HFFc6 (cell line): ENCODE data around the gene BCAS4. TPM values are rescaled to one million over a fixed set of nuclear protein-coding genes. Genes with fewer than 3 reads are reported as not detected.
"Not testable (repeated sequence)": the region's sequence is repeated elsewhere in the genome, so short reads cannot be mapped to it uniquely, and the experiment has no call there.

Experiments
- DNase-seq: peaks from one replicate; pipeline ENCODE4 v3.0.0-alpha.2; 2018
- H3K27ac Mint-ChIP-seq: 2 replicates; pipeline ENCODE4 v1.8.0; 2020; ENCODE audit warnings: mild to moderate bottlenecking, mixed read lengths
- H3K27me3 Mint-ChIP-seq: 2 replicates; pipeline ENCODE4 v1.8.0; 2021; ENCODE audit warnings: mild to moderate bottlenecking, moderate library complexity, mixed read lengths; ENCODE audit not compliant: insufficient read depth
- H3K36me3 Mint-ChIP-seq: 2 replicates; pipeline ENCODE4 v1.8.0; 2021; ENCODE audit warnings: low read depth, mixed read lengths
- H3K4me1 Mint-ChIP-seq: 2 replicates; pipeline ENCODE4 v1.8.0; 2020; ENCODE audit warnings: low read depth, mixed read lengths
- H3K4me3 Mint-ChIP-seq: 2 replicates; pipeline ENCODE4 v1.8.0; 2020; ENCODE audit warnings: mild to moderate bottlenecking, moderate library complexity, mixed read lengths
- H3K9me3 Mint-ChIP-seq: 2 replicates; pipeline ENCODE4 v1.8.0; 2020; ENCODE audit warnings: mild to moderate bottlenecking, mixed read lengths
- total RNA-seq, 6 experiments: library from RNA; stranded (reverse); fragmentation: NEBNext Ultra II Directional; extraction: Animal tissue kit (Norgen Biotek cat#: 25700); gene quantifications; 2 replicates in 1 of 6; 3 replicates in 5 of 6; pipeline ENCODE4 v1.2.3, GENCODE V29; 2021
- TF ChIP-seq, protein P1 (sequence below): fragments of 200-600 bp; sonication (generic); IDR thresholded peaks from 2 replicates; pipeline ENCODE4 v1.5.0; 2021; ENCODE audit warnings: antibody characterized with exemption, mild to moderate bottlenecking

BCAS4 gene
- total RNA-seq, 6 experiments from 2014 or later, result 19.8 to 23.5 (median 21.7) TPM

DNA sequence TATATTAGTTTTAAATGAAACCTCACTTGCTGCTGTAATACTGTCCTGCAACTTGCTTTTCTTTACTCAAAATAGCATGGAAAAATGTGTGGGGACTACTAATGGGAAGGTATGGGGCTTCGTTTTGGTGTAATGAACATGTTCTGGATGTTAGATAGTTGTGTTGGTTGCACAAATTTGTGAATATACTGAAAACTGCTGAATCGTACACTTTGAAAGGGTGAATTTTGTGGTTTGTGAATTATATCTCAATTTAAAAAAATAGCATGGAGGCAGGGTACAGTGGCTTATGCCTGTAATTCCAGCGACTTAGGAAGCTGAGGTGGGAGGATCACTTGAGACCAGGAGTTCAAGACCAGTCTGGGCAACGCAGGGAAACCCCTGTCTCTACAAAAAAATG is 2.3 kb downstream of the BCAS4 start:
- H3K4me1 Mint-ChIP-seq, result peaks cover 34% of the 10 kb centered on the region
- peaks cover 2% of the 10 kb centered on the region; the same call in 1 of the 2 replicates for H3K27me3 Mint-ChIP-seq
- no peak overlapping the region for H3K4me3 Mint-ChIP-seq
- no peaks in the 10 kb centered on the region for H3K9me3 Mint-ChIP-seq
- no peak for DNase-seq
- TF ChIP-seq, protein P1, sequence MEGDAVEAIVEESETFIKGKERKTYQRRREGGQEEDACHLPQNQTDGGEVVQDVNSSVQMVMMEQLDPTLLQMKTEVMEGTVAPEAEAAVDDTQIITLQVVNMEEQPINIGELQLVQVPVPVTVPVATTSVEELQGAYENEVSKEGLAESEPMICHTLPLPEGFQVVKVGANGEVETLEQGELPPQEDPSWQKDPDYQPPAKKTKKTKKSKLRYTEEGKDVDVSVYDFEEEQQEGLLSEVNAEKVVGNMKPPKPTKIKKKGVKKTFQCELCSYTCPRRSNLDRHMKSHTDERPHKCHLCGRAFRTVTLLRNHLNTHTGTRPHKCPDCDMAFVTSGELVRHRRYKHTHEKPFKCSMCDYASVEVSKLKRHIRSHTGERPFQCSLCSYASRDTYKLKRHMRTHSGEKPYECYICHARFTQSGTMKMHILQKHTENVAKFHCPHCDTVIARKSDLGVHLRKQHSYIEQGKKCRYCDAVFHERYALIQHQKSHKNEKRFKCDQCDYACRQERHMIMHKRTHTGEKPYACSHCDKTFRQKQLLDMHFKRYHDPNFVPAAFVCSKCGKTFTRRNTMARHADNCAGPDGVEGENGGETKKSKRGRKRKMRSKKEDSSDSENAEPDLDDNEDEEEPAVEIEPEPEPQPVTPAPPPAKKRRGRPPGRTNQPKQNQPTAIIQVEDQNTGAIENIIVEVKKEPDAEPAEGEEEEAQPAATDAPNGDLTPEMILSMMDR, result no peak
- no peaks in the 10 kb centered on the region for H3K36me3 Mint-ChIP-seq
- H3K27ac Mint-ChIP-seq, result no peak overlapping the region

DNA sequence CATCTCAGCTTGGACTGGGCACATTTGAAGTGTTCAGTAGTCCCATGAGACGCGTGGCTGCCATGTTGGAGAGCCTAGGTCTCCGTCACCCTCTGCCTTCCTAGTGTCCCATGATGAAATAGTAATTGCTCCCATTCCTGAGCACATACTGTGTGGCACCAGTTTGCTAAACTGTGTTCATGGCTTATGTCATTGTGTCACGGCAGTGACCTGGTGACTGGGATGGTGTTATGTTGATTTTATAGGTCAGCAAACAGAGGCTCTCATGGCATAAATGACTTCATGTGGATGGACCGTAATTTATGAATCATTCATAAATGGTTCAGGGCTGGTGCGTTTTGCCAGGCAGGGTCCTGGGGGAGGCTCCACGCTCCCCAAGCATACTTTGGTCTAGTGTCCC is 3.8 kb downstream of the BCAS4 start:
- TF ChIP-seq, protein P1, result no peak
- Mint-ChIP-seq H3K4me3 (no peak overlapping the region; the same call in 1 of the 2 replicates), H3K27ac (peak overlapping the region; percentile 43; the same call in 1 of the 2 replicates), H3K9me3 (no peaks in the 10 kb centered on the region), H3K36me3 (no peaks in the 10 kb centered on the region), H3K4me1 (peaks cover 21% of the 10 kb centered on the region), H3K27me3 (peaks cover 2% of the 10 kb centered on the region; the same call in 1 of the 2 replicates)
- peak; percentile 46 for DNase-seq

DNA sequence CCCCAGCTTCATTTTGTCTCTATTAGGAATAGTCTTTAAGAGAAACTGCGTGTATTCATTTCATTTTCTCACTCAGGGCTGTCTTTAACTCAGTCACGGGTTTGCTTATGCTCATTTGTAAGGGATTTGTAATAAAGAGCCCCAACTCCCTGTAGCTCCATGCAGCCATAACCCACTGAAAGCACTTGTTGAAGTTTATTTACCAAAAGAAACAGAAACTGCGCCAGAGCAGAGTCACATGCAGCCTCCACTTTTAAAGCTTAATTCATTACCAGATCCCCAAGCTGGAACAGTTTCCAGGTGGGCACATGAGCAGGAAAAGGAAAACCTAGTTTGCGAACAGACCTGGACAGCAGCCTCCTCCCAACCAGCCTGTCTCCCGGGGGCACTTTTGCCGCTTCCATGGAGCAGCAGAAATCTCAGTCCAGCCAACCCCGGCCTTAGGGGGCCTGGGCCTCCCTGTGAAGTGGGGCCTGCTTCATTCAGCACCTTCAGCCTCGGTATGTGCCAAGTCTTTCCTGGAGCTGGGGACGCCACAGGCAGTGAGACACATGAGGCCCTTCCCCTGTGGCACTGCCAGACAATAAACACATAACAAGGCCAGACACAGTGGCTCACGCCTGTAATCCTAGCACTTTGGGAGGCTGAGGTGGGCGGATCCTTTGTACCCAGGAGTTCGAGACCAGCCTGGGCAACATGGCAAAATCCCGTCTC is 4.5 kb downstream of the BCAS4 start:
- no peak for DNase-seq
- no peak overlapping the region; the same call in 1 of the 2 replicates for H3K4me3 Mint-ChIP-seq
- peaks cover 2% of the 10 kb centered on the region; the same call in 1 of the 2 replicates for H3K27me3 Mint-ChIP-seq
- peak overlapping the region; percentile 43; the same call in 1 of the 2 replicates for H3K27ac Mint-ChIP-seq
- no peaks in the 10 kb centered on the region for H3K9me3 Mint-ChIP-seq
- H3K4me1 Mint-ChIP-seq, result peaks cover 15% of the 10 kb centered on the region
- no peaks in the 10 kb centered on the region for H3K36me3 Mint-ChIP-seq
- TF ChIP-seq, protein P1, result no peak

DNA sequence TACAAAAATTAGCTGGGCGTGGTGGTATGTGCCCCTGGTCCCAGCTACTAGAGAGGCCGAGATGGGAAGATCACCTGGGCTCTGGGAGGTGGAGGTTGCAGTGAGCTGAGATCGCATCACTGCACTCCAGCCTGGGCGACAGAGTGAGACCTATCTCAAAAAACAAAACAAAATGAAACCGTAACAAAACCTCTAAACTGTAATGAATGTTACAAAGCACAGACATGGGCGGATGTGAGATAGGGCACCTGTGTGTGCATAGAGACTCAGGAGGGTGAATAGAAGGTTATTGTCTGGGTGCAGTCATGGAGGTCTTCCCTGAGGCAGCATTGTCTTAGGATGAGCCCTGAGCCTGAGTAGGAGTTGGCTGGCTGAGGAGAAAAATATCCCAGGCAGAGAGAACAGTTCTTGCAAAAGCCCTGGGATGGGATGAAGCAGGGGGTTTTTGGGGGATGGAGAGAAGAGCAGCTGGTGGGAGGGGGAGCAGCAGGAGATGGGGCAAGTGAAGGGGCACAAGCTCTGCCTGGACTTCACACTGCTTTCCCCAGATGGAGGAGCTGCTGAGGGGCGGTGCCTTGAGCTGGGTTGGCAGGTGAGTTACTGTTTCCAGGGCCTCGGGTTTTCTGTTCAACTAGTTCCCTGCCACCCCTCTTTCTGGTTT is 5.2 kb downstream of the BCAS4 start:
- Mint-ChIP-seq H3K4me1 (peaks cover 15% of the 10 kb centered on the region), H3K9me3 (no peaks in the 10 kb centered on the region), H3K27ac (no peak overlapping the region), H3K27me3 (peaks cover 2% of the 10 kb centered on the region; the same call in 1 of the 2 replicates), H3K36me3 (no peaks in the 10 kb centered on the region), H3K4me3 (no peak overlapping the region)
- TF ChIP-seq, protein P1, result no peak
- DNase-seq, result no peak

DNA sequence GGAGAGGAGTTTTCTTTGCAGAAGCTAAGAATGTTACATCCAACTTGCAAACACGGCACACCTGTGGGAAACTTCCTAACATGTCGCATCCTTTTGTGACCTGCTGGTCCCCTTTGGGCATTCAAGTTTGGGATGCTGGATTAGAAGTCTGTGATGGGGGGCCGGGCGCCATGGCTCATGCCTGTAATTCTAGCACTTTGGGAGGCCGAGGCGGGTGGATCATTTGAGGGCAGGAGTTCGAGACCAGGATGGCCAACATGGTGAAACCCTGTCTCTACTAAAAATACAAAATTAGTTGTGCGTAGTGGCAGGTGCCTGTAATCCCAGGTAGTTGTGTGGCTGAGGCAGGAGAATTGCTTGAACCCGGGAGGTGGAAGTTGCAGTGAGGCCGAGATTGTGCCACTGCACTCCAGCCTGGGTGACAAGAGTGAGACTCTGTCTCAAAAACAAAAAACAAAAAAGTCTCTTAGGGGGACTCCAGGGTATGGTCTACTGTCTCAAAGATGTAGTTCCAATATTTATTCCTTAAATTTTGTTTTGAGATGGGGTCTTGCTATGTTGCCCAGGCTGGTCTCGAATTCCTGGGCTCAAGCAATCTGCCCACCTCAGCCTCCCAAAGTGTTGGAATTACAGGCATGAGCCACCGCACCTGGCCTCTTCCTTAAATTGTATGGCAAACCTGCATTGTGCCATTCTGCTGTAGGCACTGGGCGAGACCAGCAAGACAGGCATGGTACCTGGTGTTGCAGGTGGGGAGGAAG is 6.3 kb downstream of the BCAS4 start:
- H3K27ac Mint-ChIP-seq, H3K4me3 Mint-ChIP-seq, DNase-seq, H3K36me3 Mint-ChIP-seq, H3K9me3 Mint-ChIP-seq, H3K4me1 Mint-ChIP-seq, H3K27me3 Mint-ChIP-seq: not testable (repeated sequence)
